ENCODE results near the gene CPXM2. TPM values are rescaled to one million over a fixed set of nuclear protein-coding genes. Genes with fewer than 3 reads are reported as not detected.

Gene CPXM2
- total RNA-seq, 2 experiments from 2014 or later = not detected

DNA sequence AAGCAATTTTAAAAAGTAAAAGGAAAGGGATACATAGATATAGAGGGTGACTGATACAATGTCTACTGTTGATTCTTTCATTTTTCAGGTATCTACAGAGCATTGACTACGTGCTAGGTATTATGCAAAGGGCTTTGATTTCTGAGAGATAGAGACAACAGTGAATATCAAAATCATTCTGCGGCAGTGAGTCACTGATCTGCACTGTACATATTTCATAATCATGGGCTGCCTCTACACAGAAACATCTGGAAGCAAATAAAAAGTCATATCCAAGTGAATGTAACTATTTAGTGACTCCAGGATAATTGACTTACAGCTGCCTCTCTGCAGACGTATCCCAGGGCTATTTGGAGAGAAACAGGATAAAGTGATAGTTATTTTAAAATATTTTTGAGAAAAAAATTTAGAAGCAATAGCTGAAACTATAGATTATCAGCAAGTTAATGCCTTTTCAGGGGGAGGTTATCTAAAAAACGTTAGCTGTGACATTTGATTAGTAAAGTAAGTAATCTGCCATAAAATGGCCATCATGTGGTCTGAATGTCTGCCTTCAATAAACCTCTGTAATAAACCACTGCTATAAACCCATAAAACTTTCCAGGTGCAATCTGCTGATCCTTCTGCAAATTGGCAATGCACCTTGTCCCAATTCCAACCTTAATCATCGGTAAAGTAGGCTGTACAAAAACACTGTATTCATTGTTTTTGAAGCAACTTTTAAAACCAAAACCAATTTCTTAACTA is 43.7 kb downstream of the CPXM2 start:
- CTCF ChIA-PET (ENCODE audit: unreplicated experiment) = no interaction called here
- no peaks in the 10 kb centered on the region for H3K36me3 ChIP-seq (ENCODE audit: insufficient read depth, low read length)
- no peak overlapping the region for H3K27ac ChIP-seq (ENCODE audit: low read depth, low read length, poor library complexity, severe bottlenecking)
- H2AFZ ChIP-seq (ENCODE audit: low read length) = no peak overlapping the region
- no peaks in the 10 kb centered on the region for H3K9me3 ChIP-seq (ENCODE audit: low read length)
- intact Hi-C loops (cut with micrococcal nuclease; ENCODE audit: unreplicated experiment) = no loop called here
- no TSS peak for BruUV-seq (replicated peaks)
- no peak overlapping the region for H3K4me3 ChIP-seq (ENCODE audit: low read depth, low read length, poor library complexity, severe bottlenecking)
- H3K4me1 ChIP-seq (ENCODE audit: insufficient read depth, low read length, poor library complexity, severe bottlenecking) = no peaks in the 10 kb centered on the region
- TF ChIP-seq EZH2phosphoT487 (IDR thresholded peaks at IDR 0.05; ENCODE audit: borderline replicate concordance, low read depth, low read length) = no peak
- TF ChIP-seq, protein P1, sequence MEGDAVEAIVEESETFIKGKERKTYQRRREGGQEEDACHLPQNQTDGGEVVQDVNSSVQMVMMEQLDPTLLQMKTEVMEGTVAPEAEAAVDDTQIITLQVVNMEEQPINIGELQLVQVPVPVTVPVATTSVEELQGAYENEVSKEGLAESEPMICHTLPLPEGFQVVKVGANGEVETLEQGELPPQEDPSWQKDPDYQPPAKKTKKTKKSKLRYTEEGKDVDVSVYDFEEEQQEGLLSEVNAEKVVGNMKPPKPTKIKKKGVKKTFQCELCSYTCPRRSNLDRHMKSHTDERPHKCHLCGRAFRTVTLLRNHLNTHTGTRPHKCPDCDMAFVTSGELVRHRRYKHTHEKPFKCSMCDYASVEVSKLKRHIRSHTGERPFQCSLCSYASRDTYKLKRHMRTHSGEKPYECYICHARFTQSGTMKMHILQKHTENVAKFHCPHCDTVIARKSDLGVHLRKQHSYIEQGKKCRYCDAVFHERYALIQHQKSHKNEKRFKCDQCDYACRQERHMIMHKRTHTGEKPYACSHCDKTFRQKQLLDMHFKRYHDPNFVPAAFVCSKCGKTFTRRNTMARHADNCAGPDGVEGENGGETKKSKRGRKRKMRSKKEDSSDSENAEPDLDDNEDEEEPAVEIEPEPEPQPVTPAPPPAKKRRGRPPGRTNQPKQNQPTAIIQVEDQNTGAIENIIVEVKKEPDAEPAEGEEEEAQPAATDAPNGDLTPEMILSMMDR (conservative IDR thresholded peaks at IDR 0.05; ENCODE audit: low read length) = no peak
- H3K79me2 ChIP-seq (ENCODE audit: insufficient read depth, low read depth, low read length) = no peaks in the 10 kb centered on the region
- no peaks in the 10 kb centered on the region for H3K9me2 ChIP-seq (ENCODE audit: insufficient read depth, low read length)
- H4K20me1 ChIP-seq (ENCODE audit: insufficient read depth, low read length) = no peaks in the 10 kb centered on the region
- no peak for DNase-seq (ENCODE audit: low spot score)
- no peak overlapping the region for H3K4me2 ChIP-seq (ENCODE audit: low read length)
- POLR2A ChIA-PET = interaction anchor here (0.6 to 0.7 kb wide), 2 partner anchors 384 to 1089 kb away, joined by 3 read pairs; no protein-coding TSS in a partner anchor

DNA sequence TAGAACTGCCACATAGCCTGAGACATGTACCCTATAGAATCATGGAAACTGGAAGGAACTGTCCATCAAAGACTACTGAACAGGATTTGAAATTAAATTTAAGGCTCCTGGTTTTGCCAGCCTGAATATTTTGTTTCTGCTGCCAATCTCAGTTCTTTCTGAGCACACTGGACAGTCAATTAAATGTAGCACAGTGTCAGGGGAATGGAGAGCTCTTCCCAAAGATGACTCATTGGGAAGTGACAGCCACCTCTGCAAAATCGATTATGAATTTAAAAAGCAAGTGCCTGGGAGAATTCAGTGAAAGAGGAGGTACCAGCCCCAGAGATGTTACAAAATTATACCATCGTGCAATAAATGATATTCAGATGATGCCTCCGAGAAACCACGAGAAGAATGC is 47.8 kb downstream of the CPXM2 start:
- Histone ChIP-seq H2AFZ (ENCODE audit: low read length) (no peak overlapping the region), H3K9me3 (ENCODE audit: low read length) (no peaks in the 10 kb centered on the region), H3K4me3 (ENCODE audit: low read depth, low read length, poor library complexity, severe bottlenecking) (no peak overlapping the region), H3K4me1 (ENCODE audit: insufficient read depth, low read length, poor library complexity, severe bottlenecking) (no peaks in the 10 kb centered on the region), H4K20me1 (ENCODE audit: insufficient read depth, low read length) (no peaks in the 10 kb centered on the region), H3K4me2 (ENCODE audit: low read length) (no peak overlapping the region), H3K9me2 (ENCODE audit: insufficient read depth, low read length) (no peaks in the 10 kb centered on the region), H3K36me3 (ENCODE audit: insufficient read depth, low read length) (no peaks in the 10 kb centered on the region), H3K27ac (ENCODE audit: low read depth, low read length, poor library complexity, severe bottlenecking) (no peak overlapping the region), H3K79me2 (ENCODE audit: insufficient read depth, low read depth, low read length) (no peaks in the 10 kb centered on the region)
- DNase-seq (ENCODE audit: low spot score) = no peak
- TF ChIP-seq, protein P1 (conservative IDR thresholded peaks at IDR 0.05; ENCODE audit: low read length) = no peak
- TF ChIP-seq EZH2phosphoT487 (IDR thresholded peaks at IDR 0.05; ENCODE audit: borderline replicate concordance, low read depth, low read length) = no peak
- no TSS peak for BruUV-seq (replicated peaks)
- ChIA-PET CTCF (ENCODE audit: unreplicated experiment) (no interaction called here), POLR2A (no interaction called here)
- intact Hi-C loops (cut with micrococcal nuclease; ENCODE audit: unreplicated experiment) = no loop called here

DNA sequence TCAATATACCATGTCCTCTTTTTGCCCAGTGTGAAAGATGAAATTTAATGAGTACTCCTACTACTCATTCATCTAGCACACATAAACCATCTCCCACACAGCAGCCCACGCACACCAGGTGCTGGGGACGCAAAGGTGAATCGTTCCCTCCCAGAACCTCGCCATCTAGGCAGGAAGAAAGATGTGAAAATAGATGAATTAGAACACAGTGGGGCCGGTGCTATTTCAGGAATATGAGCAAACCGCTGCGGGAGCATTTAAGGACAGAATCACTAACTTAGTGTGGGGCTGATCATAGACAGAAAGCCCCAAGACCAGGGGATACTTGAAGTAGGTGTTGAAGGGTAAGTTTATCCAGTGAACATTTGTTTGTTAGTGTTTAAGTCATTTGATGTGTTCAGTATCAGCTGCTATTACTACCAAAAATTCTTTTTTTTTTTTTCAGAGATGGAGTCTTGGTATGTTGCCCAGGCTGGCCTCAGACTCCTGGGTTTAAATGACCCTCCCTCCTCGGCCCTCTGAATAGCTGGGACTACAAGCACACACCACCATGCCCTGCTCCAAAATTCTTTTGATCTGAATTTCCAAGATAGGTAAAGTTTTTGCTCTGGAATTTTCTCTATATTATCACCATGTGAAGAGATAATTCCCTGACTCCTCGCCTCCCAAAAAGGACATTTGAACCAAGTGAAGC is 48.8 kb downstream of the CPXM2 start:
- ChIA-PET POLR2A (interaction anchor here (0.7 kb wide), 2 partner anchors 13 to 153 kb away, joined by 3 to 4 read pairs; no protein-coding TSS in a partner anchor), CTCF (ENCODE audit: unreplicated experiment) (no interaction called here)
- H3K36me3 ChIP-seq (ENCODE audit: insufficient read depth, low read length) = no peaks in the 10 kb centered on the region
- DNase-seq (ENCODE audit: low spot score) = no peak
- H3K79me2 ChIP-seq (ENCODE audit: insufficient read depth, low read depth, low read length) = no peaks in the 10 kb centered on the region
- H4K20me1 ChIP-seq (ENCODE audit: insufficient read depth, low read length) = no peaks in the 10 kb centered on the region
- intact Hi-C loops (cut with micrococcal nuclease; ENCODE audit: unreplicated experiment) = no loop called here
- no peak for TF ChIP-seq EZH2phosphoT487 (IDR thresholded peaks at IDR 0.05; ENCODE audit: borderline replicate concordance, low read depth, low read length)
- TF ChIP-seq, protein P1 (conservative IDR thresholded peaks at IDR 0.05; ENCODE audit: low read length) = no peak
- H3K9me2 ChIP-seq (ENCODE audit: insufficient read depth, low read length) = no peaks in the 10 kb centered on the region
- BruUV-seq (replicated peaks) = no TSS peak
- no peaks in the 10 kb centered on the region for H3K4me1 ChIP-seq (ENCODE audit: insufficient read depth, low read length, poor library complexity, severe bottlenecking)
- H3K4me2 ChIP-seq (ENCODE audit: low read length) = no peak overlapping the region
- H2AFZ ChIP-seq (ENCODE audit: low read length) = no peak overlapping the region
- H3K27ac ChIP-seq (ENCODE audit: low read depth, low read length, poor library complexity, severe bottlenecking) = no peak overlapping the region
- no peak overlapping the region for H3K4me3 ChIP-seq (ENCODE audit: low read depth, low read length, poor library complexity, severe bottlenecking)
- no peaks in the 10 kb centered on the region for H3K9me3 ChIP-seq (ENCODE audit: low read length)

Measured in OCI-LY7 (cell line).